ENCODE results near the gene CCDC194.
A peak's percentile ranks its signal among the peaks of the same experiment; 100 is the strongest.

The CCDC194 gene, protein sequence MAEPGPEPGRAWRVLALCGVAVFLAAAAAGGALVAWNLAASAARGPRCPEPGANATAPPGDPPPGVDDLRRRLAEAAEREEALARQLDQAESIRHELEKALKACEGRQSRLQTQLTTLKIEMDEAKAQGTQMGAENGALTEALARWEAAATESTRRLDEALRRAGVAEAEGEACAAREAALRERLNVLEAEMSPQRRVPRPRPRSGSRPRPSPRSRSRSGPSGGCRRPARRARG

DNA sequence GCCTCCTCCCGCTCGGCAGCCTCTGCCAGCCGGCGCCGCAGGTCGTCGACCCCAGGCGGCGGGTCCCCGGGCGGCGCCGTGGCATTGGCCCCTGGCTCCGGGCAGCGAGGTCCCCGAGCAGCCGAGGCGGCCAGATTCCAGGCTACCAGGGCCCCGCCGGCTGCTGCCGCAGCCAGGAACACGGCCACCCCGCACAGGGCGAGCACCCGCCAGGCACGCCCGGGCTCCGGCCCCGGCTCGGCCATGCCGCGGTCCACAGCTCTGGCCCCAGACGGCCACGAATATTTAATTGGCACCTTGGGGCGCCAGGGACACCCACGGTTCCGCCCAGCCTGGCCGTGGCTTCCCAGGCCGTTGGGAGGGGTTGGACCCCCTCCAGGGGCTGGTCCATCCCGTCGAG is at the start of gene CCDC194:
Gene CCDC194, minus strand, starts transcription at position 283 of the 400 bp plus-strand sequence. Its CDS starts 38 bp downstream, at position 245.
- DNase-seq (ENCODE audit: low read depth): no peak

DNA sequence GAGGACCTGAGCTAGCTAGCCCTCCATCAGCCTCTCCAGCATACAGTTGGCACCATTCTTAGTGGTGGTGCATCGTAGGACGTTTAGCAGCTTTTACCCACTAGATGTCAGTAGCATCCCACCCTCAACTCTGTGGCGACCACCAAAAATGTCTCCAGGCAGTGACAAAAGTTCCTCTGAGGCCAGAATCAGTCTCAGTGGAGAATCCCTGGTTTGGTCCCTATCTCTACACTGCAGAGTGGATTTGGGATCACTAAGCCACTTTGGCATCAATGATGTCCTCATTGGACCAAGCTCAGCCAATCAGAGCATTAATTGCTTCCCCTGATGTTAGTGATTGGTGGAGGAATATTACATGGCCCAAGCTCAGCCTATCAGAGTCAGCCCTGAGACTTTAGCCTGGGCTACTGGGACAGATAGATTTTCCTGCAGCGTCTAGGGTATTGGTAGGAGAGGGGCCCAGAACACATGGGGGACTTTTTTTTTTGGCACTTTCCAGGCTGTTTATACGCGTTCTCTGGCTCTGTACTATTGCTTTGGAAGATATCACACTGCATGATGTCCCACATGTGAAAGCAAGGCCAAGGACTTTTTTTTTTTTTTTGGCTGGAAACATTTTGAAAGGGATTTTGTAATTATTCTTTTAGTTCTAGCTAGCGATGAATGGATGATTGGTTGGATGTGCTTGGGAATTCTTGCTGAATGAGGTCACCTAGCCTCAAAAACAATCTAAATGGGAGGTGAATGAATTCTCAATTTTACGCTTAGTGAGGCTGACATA is 47.4 kb upstream of the CCDC194 start:
- DNase-seq (ENCODE audit: low read depth): no peak

DNA sequence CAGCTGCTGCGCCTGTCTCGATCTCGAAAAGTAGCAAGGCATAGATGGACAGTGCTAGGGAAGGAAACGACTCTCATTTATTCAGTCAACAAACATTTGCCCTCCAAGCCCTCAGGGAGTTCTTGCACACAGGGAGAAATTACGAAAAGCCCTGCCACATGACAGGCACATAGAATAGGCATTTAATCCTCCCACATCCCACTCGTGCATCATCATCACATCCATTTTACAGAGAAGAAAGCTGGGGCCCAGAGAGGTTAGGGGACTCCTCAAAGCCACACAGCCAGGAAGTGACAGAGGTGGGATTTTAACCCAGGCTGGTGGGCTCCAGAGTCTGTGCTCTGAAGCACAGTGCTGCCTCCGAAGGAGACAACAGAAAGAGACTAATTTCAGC is 42.9 kb upstream of the CCDC194 start:
- no peak for DNase-seq (ENCODE audit: low read depth)

DNA sequence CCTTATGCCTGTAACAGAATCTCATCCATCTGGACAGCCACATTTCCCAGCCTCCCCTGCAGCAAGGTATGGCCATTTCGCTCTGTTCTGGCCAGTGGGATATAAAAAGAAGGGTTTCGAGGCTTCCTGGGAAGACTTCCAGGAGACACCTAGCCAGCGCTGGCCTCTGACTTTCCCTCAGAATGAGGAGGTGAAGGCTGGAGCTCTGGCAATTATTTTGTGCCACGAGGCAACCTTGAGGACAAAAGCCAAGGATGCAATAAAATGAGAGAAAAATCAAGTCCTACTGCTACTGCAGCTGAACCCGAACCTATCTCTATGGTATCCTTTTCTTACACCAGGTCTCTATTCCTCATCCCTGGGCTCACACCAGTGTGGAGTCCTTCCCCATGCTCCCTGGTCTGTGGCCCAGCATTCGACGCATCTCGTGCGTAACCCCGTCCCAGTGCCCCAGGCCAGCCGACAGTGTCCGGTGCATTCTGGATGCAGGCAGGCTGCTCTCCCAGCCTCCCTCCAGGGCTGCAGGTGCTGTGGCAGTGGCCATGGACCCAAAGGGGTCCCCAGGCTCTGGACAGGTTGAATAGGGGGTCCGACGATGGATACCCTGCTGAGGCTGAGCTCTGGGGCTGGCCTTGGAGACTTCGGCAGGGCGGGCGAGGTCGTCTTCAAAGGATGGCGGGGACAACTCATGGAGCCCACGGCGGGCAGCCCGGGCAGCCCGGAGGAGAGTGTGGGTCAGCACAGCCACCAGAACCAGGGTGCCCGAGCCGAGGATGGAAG is 42.3 kb upstream of the CCDC194 start:
- no peak for DNase-seq (ENCODE audit: low read depth)

DNA sequence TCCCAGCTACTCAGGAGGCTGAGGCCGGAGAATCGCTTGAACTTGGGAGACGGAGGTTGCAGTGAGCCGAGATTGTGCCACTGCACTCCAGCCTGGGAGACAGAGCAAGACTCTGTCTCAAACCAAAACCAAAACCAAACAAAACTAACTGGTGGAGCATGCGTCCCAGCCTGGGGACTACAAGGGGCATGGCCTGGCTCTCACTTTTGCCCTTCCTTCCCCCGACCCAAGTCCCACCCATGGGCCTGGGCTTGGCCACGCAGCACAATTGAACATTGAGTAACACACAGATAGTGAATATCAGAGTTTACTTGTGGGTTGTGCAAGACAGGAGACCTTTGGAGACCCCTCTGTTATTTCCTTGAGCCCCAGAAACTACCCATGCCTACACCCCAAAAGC is 41.2 kb upstream of the CCDC194 start:
- DNase-seq (ENCODE audit: low read depth): no peak

DNA sequence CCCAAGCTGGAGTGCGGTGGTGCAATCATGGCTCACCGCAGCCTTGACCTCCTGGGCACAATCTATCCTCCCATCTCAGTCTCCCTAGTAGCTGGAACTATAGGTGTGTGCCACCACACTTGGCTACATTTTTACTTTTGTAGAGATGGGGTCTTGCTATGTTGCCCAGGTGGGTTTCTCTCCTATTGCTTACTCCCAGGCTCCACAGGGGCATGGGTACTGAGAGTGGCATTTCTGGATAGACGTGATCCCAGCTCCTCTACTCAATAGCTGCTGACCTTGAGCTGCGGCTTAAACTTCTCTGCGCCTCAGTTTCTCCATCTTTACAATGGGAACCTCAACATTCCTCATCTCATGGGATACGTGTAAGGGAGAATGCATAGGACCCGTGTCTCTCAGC is 37.4 kb upstream of the CCDC194 start:
- no peak for DNase-seq (ENCODE audit: low read depth)

DNA sequence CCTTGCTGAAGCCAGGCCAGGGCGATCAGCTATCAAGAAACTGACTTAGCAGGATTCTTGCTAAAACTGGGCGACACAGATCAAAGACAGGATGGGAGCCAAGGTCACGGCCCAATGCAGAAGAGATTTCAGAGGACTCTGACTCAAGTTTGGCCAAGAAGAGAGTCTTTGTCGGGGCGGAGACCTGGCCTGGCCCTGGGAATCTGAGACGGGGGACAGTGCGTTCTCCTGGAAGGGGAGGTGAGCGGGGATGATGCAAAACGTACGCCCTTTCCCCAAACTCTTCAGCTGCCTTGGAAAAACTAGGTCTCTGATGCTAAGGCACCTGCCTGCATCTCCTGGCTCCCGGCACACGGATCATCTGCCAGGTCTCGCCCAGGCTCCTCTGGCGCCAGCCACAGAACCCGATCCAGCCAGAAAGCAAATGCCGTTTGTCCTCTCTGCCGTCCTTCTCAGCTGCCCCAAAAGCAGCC is 35.7 kb upstream of the CCDC194 start:
- no peak for DNase-seq (ENCODE audit: low read depth)

DNA sequence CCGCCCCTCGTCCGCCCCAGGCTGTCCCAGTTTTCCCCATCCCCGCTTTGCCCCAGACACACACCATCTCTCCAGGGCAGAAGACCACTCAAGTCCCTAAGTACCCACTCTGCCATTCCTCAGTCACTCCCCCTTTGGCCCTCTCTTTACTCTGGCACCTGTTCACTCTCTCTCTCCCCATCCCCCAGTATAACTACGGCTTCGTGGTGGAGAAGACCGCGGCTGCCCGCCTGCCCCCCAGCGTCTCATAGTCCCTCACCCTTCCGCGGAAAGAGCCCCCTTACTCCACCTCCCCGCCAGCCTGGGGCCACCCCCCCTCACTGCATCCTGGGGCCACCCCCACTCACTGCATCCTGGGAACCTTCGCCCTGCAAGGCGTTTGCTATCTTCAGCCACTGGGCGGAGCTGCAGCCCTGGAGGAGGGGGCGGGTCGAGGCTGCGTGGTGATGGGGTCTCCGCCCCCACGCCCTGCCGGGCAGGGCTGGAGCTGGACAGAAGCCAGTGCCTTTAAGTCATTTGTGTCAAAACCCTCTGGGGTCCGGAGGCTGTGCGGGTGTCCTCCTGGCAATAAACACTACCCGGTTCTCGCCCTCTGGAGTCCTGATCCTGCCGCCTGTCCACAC is 30.9 kb upstream of the CCDC194 start:
- DNase-seq (ENCODE audit: low read depth): no peak

DNA sequence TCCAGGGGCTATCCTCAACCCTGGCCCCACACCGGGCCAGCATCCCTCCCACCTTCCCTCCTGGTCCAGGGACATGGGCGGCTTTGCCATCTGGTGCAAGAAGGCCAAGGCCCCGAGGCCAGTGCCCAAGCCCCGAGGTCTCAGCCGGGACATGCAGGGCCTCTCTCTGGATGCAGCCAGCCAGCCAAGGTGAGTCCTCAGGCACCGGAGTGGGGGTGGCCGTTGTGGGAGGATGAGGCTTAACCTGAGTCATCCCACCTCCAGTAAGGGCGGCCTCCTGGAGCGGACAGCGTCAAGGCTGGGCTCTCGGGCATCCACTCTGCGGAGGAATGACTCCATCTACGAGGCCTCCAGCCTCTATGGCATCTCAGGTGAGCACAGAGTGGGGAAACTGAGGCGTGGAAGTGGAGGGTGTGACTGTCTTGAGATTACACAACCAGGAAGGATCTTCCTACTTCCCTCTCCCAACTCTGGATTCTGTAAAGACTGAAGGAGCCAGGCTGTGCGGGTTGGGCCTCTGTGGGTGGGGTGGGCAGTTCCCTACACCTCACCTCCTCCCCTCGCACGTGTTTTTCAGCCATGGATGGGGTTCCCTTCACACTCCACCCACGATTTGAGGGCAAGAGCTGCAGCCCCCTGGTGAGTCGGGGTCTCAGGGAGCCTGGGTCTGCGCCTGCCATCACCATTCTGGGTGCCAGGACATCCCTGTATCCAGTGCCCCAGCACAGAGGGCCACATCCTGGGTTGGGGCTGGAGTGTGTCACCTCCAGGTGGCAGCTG is 29.6 kb upstream of the CCDC194 start:
- no peak for DNase-seq (ENCODE audit: low read depth)

DNA sequence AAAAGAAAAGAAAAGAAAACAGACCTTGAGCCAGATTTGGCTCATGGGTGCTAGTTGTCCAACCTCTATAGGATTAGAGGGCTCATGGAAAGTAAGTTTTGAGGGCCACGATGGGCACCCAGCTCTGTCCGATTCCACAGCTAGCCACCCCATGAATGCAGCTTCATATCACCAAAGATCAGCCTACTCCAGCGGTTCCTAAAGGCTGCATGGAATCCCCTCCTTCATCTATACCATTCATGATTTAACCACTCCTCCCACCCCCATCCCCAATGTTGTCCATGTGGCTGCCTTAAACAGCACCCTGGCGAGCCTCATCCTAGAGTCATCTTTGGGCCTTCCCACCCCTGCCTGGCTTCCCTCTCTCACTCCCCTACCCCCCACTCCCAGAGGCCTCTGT is 27.9 kb upstream of the CCDC194 start:
- DNase-seq (ENCODE audit: low read depth): no peak

DNA sequence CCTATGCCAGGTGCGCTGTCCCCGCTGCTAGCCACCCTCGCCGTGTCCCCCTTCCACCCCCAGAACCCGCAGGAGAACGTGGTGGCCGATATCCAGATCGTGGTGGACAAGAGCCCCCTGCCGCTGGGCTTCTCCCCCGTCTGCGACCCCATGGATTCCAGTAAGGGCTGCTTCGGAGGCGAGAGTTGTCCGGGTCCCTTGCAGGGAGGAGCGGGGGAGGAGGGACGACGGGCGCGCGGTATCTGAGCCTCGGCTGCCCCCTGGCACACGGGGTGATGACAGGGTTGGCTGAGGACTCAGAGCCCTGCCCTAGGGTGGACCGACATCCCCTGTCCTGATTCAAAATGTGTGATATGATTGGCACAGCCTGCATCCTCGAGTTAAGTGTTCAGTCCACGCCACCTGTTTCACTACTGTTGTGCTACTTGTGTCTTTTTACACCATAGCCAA is 26.5 kb upstream of the CCDC194 start:
- no peak for DNase-seq (ENCODE audit: low read depth)

DNA sequence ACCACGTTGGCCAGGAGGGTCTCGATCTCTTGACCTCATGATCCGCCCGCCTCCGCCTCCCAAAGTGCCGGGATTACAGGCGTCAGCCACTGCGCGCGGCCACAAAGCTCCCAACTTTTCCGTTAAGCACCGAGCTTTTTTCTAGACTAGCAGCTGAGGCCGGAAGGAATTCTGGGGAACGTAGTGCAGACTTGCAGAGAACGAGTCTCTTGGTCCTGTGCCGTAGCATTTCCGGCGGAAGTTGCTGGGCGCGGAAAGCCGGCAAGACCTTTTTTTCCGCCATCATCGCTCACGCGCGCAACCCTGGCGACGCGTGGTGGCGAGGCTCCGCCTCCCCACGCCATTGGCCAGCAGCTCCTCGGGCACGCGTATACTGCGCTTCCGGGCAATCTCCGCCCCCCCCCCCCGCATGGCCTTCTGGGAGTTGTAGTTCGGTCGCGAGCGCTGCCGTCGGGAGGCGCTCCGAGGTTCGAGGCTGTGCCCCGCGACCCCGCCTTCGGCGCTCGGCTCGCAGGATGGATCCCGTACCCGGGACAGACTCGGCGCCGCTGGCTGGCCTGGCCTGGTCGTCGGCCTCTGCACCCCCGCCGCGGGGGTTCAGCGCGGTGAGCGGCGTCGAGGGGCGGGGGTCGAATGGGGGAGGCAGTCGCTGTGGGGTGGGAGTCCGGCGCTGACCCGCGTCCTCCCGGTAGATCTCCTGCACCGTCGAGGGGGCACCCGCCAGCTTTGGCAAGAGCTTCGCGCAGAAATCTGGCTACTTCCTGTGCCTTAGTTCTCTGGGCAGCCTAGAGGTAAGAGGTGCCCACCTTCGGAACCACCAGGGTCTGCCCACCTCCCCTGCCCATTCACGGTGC is 25.9 kb upstream of the CCDC194 start, which contains the start of gene MVB12A:
Gene MVB12A, plus strand, starts transcription at position 427 of the 854 bp plus-strand sequence. Its CDS starts 89 bp downstream, at position 516.
- peak; percentile 95 for DNase-seq (ENCODE audit: low read depth)

DNA sequence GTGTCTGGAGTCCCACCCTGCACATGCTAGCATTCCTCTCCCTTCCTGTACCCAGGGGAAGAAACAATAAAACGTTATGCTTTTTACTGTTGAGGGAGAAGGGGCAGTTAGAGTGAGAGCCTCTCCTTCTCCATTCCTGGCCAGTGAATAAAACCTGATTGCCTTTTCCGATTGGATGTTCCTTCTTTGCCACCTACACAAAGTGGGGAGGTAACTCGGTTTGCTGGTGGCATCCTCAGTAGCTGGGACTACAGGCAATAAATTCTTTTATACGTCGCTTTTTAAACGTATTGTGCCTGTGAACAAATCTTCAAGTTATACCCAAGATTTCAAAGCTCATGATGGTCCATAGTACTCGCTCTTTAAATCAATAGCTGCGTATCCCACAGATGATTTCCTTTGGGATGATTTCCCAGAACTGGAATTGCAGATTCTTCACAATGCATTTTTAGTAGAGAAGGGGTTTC is 25.2 kb upstream of the CCDC194 start:
- DNase-seq (ENCODE audit: low read depth): no peak

DNA sequence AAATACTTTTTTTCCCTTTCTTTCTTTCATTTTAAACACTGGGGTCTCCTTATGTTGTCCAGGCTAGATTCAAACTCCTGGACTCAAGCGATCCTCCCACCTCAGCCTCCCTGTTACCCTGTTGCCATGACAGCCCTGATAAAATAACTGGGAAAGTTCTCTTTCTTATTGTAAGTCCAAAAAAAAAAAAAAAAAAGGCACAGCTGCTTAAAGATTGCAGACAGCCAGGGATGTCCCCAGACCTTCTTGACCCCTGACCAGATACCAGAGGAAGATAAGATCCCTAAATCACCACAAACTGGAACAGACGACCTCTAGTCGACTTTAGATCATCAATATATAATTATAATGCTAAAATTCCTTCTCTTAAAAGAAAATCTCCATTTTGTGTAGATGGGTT is 24.7 kb upstream of the CCDC194 start:
- no peak for DNase-seq (ENCODE audit: low read depth)

DNA sequence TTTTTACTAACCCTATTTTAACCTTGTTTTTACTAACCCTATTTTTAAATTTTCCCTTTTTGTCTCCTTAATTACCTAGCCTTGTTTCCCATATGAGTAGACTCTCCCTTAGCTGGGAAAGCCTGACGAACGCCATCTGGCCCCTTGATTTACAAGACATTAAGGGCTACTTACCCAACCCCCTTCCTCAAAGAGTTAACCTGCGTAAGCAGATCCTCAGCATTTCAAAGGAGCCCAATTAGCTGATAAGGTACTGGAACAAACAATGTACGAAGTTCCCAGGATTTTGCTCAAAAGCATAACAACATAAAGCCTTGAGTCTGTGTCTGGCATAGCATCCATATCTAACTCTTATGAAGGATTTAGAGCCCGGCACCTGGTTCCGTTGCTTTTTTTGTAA is 21.1 kb upstream of the CCDC194 start:
- no peak for DNase-seq (ENCODE audit: low read depth)

DNA sequence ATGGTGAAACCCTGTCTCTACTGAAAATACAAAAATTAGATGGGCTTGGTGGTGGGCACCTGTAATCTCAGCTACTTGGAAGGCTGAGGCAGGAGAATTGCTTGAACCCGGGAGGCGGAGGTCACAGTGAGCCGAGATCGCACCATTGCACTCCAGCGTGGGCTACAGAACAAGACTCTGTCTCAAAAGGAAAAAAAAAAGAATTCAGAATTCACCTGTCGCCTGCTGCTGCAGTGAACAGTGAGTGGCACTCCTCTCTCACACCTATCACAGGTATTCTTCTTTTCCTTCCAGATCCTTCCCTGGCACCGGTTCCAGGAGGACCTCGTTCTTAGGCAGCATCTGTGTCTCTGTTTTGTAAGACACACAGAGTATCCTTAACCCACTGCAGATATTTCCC is 20.1 kb upstream of the CCDC194 start:
- no peak for DNase-seq (ENCODE audit: low read depth)

DNA sequence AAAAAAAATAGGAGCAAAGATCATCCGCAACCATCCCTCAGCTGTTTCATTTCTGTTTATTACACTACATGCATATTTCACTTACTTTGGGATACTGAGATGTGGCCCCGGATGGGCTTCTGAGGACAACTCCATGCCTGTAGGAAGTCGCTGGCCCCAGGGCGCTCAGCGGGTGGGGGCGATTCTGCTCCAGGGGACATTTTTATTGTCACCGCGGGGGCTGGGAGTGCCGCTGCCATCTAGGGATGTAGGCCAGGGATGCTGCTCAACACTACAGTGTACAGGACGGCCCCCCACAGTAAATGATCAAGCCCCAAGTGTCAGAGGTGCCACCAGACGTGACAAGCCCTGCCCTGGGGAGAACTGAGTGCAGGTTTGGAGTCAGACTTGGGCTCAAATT is 17.8 kb upstream of the CCDC194 start:
- DNase-seq (ENCODE audit: low read depth): no peak

DNA sequence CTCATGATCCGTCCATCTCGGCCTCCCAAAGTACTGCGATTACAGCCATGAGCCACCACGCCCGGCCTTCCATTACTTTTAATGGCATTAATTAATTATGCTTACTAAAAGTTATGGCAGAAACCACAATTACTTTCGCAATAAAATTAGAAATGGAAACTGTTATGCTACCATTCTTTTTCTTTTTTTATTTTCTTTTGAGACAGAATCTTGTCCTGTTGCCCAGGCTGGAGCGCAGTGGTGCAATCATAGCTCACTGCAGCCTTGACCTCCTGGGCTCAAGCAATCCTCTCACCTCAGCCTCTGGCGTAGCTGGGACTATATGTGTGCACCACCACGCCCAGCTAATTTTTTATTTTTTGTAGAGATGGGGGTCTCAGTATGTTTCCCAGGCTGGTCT is 16.0 kb upstream of the CCDC194 start:
- no peak for DNase-seq (ENCODE audit: low read depth)

DNA sequence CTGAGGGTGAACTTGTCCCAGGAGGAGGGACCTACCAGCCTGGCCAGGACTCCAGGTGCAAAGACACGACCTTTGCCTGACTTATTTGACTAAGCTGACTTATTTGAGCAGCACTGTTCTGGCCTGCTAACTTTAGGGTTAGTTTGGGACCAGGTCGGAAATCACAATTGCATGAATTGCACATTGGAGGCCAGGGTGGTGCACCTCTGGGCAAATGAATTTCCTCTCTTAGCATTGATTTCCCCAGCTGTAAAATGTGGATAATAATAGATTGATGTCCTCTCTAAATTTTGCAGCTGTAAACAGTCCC is 12.8 kb upstream of the CCDC194 start:
- no peak for DNase-seq (ENCODE audit: low read depth)
